ENCODE measurements around the gene XPO6.
A peak's percentile ranks its signal among the peaks of the same experiment; 100 is the strongest.
"Not testable (repeated sequence)": the region's sequence is repeated elsewhere in the genome, so short reads cannot be mapped to it uniquely, and the experiment has no call there.

XPO6 gene

DNA sequence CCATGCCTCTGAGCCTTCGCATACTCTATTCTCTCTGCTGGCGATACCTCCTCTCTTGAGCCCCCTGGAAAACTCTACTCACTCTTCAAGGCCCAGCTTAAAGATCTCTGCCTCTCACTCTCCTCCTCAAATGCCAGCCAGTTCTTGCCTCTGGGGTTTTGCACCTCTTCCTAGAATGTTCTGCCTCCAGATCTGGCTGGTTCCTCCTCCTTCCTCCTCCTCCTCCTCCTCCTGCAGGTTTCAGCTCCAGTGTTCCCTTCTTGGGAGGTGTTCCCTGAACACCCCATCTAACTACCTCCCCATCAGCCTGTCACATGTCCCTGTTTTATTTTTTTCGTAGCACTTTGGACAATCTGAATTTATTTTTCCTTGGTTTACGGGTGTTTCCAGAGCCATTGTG, 45.5 kb upstream of the XPO6 start:
- no peak overlapping the region for H3K4me3 ChIP-seq (ENCODE audit: control insufficient read depth, low read depth, low read length)
- no peak for DNase-seq (ENCODE audit: low read depth)
- no peak for TF ChIP-seq CTCF (conservative IDR thresholded peaks at IDR 0.05; ENCODE audit: control insufficient read depth, insufficient read depth, low read depth, low read length)

DNA sequence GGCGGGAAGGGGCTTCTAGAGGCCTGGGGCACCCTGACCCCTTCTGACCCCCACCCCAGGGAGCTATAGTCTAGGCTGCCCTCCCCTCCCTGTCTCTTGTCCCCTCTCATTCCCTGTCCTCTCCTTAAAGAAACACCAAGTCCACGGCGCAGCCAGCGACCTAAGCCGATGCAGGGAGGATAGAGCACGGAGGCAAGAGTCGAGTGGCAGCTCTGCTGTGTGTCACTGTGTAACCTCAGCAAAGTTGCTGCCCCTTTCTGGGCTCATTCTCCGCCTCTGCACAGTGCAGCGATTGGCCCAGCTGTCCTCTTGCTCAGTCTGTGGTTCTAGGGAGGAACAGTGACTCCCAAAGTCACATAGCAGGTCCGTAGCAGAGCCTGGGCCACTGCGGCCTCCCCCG, 44.1 kb upstream of the XPO6 start:
- H3K4me3 ChIP-seq (ENCODE audit: control insufficient read depth, low read depth, low read length): no peak overlapping the region
- TF ChIP-seq CTCF (conservative IDR thresholded peaks at IDR 0.05; ENCODE audit: control insufficient read depth, insufficient read depth, low read depth, low read length): no peak
- DNase-seq (ENCODE audit: low read depth): no peak

GRCh38 chr16:28254158-28254557, 42.4 kb upstream of the XPO6 start:
- H3K4me3 ChIP-seq (ENCODE audit: control insufficient read depth, low read depth, low read length): no peak overlapping the region
- DNase-seq (ENCODE audit: low read depth): no peak
- TF ChIP-seq CTCF (conservative IDR thresholded peaks at IDR 0.05; ENCODE audit: control insufficient read depth, insufficient read depth, low read depth, low read length): no peak

DNA sequence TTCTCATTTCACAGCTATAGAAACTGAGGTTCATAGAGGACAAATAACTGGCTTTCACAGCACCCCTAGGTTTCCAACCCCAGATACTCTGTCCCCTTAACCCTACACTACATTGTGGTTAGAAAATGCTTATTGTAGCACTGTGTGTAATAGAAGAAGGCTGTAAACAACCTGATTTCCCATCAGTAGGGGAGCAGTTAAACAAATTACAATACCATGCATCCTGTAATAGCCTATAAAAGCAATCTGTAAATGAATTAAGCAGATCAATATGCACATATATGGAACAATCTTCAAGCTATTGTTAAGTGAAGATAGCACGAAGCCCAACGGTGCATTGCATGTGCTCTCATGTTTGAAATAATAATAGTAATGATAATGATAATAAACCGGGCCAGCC, 39.2 kb upstream of the XPO6 start:
- DNase-seq (ENCODE audit: low read depth): no peak
- H3K4me3 ChIP-seq (ENCODE audit: control insufficient read depth, low read depth, low read length): no peak overlapping the region
- TF ChIP-seq CTCF (conservative IDR thresholded peaks at IDR 0.05; ENCODE audit: control insufficient read depth, insufficient read depth, low read depth, low read length): no peak

DNA sequence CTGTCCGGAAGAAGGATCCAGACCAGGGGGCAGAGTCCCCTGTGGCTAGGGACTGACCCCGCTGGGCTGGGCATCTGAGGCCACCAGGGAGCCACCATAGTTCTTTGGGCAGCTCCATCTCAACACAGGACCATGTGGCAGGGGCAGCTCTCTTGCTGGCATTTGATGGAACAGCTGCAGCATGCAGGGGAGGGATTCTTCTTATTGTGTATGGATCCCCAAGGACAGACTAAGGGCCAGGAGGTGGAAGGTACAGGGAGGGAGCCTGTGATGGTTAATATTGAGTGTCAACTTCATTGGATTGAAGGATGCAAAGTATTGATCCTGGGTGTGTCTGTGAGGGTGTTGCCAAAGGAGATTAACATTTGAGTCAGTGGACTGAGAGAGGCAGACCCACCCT, 37.7 kb upstream of the XPO6 start:
- H3K4me3 ChIP-seq (ENCODE audit: control insufficient read depth, low read depth, low read length); DNase-seq (ENCODE audit: low read depth): not testable (repeated sequence)

DNA sequence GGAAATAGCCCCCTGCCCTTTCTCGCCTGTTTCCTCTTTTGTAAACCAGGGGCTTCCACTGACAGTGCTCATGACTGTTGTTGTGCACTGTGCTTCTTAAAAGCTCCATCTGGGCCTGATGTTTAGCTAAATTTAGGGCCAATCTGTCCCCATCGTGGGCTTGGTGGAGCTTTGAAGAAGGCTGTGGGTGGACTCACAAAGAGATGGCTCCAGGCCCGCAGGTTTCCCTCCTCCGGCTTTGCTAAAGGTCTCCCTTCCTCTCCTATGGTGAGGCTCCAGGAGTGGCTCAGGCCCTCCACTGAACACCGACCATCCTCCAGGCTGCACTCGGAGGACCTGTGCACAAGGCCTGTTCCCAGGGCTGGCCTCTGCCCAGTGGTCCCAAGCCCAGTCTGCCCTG, 30.2 kb upstream of the XPO6 start:
- DNase-seq (ENCODE audit: low read depth): no peak
- no peak for TF ChIP-seq CTCF (conservative IDR thresholded peaks at IDR 0.05; ENCODE audit: control insufficient read depth, insufficient read depth, low read depth, low read length)
- no peak overlapping the region for H3K4me3 ChIP-seq (ENCODE audit: control insufficient read depth, low read depth, low read length)

GRCh38 chr16:28237754-28238357, 26.1 kb upstream of the XPO6 start:
- TF ChIP-seq CTCF (conservative IDR thresholded peaks at IDR 0.05; ENCODE audit: control insufficient read depth, insufficient read depth, low read depth, low read length): no peak
- H3K4me3 ChIP-seq (ENCODE audit: control insufficient read depth, low read depth, low read length): no peak overlapping the region
- DNase-seq (ENCODE audit: low read depth): peak; percentile 6
